ENCODE data around the gene PDZD2. TPM values are rescaled to one million over a fixed set of nuclear protein-coding genes. Genes with fewer than 3 reads are reported as not detected.

Gene PDZD2
- total and polyA plus RNA-seq, 3 donors from 2014 or later: 47.3 to 89.1 (median 83.9) TPM

DNA sequence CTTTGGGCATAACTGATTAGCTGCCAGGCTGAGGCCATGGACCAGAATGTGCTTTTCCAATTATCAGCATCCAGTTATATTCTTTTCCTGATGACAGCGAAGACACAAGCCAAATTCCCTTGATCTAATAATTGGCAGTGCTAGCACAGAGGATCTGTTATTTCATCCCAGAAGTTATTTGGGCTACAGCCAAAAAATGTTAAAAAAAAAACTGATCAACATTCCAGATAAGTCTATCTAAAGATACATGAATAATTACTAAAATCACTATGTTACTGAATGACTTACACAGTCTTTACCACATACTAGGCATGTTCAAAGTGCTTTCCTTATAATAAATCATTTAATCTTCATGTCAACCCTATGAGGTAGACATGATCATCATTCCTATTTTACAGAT, 13.5 kb upstream of the PDZD2 start:
- TF ChIP-seq POLR2A (IDR thresholded peaks at IDR 0.05): no peak
- TF ChIP-seq, protein P1, sequence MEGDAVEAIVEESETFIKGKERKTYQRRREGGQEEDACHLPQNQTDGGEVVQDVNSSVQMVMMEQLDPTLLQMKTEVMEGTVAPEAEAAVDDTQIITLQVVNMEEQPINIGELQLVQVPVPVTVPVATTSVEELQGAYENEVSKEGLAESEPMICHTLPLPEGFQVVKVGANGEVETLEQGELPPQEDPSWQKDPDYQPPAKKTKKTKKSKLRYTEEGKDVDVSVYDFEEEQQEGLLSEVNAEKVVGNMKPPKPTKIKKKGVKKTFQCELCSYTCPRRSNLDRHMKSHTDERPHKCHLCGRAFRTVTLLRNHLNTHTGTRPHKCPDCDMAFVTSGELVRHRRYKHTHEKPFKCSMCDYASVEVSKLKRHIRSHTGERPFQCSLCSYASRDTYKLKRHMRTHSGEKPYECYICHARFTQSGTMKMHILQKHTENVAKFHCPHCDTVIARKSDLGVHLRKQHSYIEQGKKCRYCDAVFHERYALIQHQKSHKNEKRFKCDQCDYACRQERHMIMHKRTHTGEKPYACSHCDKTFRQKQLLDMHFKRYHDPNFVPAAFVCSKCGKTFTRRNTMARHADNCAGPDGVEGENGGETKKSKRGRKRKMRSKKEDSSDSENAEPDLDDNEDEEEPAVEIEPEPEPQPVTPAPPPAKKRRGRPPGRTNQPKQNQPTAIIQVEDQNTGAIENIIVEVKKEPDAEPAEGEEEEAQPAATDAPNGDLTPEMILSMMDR (IDR thresholded peaks at IDR 0.05): no peak
- Histone ChIP-seq H3K4me3 (no peak overlapping the region), H3K36me3 (ENCODE audit: low read depth, missing control alignments) (no peaks in the 10 kb centered on the region), H3K27ac (no peak overlapping the region), H3K9me3 (no peaks in the 10 kb centered on the region), H3K27me3 (no peaks in the 10 kb centered on the region), H3K4me1 (no peaks in the 10 kb centered on the region)
- no peak for DNase-seq
- WGBS, 2 donors: 86 to 90% methylated on average over 1 of the region's 1 CpG
- intact Hi-C loops (cut with DNase I; ENCODE audit: low total_unique reads): no loop called here

DNA sequence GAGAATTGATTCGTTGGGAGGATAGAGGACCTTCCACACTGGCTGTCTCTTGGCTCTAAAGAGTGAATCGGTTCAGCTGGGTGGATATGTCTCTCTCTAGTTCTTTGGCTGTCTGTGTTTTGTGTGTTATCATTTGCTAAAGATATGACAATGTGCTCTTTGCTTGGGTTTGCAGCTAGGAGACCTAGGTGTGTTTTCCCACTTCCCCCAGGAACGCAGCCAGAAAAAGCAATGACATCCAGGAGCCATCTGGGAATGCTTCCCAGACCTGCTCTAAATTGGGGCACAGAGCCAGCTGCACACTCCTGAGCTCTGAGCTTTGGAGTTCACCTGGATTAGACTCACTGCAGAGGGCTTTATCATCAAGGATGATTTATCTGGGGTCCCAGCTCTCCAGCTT, 12.8 kb upstream of the PDZD2 start:
- TF ChIP-seq POLR2A (IDR thresholded peaks at IDR 0.05): no peak
- TF ChIP-seq, protein P1 (IDR thresholded peaks at IDR 0.05): no peak
- Histone ChIP-seq H3K36me3 (ENCODE audit: low read depth, missing control alignments) (no peaks in the 10 kb centered on the region), H3K27ac (no peak overlapping the region), H3K4me1 (no peaks in the 10 kb centered on the region), H3K4me3 (no peak overlapping the region), H3K27me3 (no peaks in the 10 kb centered on the region), H3K9me3 (no peaks in the 10 kb centered on the region)
- 68 to 83% methylated on average over 3 of the region's 3 CpGs for WGBS, 2 donors
- no peak for DNase-seq
- intact Hi-C loops (cut with DNase I; ENCODE audit: low total_unique reads): no loop called here

DNA sequence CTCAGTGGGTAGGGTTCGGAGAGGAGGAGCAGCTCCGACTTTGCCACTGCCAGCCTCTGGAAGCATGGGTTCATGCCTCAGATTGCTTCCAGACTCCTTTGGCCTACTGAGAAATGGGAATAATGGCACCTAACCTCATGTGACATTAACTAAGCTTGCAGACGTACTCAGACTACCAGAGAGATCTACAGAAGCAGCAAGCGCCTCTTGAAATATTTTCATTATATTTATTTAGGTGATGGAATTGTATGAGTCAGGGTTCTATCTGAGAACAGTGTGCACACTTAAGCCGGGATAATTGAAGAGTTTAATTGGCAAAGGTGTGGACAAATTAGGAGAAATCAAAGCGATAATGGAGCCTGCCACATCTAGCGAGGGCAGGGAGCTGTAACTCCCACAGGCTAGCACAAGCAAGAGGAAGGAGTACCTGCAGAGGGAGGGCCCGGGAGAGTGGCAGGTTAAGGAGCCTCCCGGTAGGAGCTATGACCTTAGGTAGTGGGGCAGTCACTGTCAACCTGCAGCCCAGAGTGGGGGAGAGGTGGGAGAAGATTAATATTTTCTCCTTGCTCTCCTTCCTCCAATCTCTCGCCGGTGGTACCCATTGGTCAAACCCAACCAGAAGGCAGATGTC, 12.2 kb upstream of the PDZD2 start:
- H3K9me3 ChIP-seq: no peaks in the 10 kb centered on the region
- TF ChIP-seq, protein P1 (IDR thresholded peaks at IDR 0.05): no peak
- TF ChIP-seq POLR2A (IDR thresholded peaks at IDR 0.05): no peak
- no peaks in the 10 kb centered on the region for H3K36me3 ChIP-seq (ENCODE audit: low read depth, missing control alignments)
- no peak overlapping the region for H3K27ac ChIP-seq
- WGBS, 2 donors: 85% methylated on average over 11 of the region's 11 CpGs
- H3K27me3 ChIP-seq: no peaks in the 10 kb centered on the region
- no peaks in the 10 kb centered on the region for H3K4me1 ChIP-seq
- no peak for DNase-seq
- intact Hi-C loops (cut with DNase I; ENCODE audit: low total_unique reads): no loop called here
- no peak overlapping the region for H3K4me3 ChIP-seq

DNA sequence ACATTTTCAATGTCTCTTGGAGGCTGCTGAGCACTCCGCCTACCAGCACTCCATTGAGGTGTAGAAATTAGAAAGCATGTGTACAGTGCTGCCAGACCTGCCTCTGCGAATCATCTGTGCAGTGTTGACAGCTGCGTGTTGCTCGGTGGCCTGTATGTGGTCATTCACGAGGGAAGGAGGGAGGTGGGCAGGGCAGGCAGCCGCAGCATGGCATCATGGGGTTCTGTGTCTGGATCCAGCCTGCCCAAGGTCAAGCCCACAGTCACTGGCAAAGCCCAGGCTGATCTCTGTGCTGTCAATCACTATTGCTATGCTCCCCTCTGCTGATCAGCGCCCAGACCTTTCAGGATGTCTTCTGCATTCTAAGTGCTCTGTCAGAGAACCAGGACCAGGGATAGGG, 8.0 kb upstream of the PDZD2 start:
- no peak for DNase-seq
- Histone ChIP-seq H3K9me3 (no peaks in the 10 kb centered on the region), H3K4me3 (no peak overlapping the region), H3K36me3 (ENCODE audit: low read depth, missing control alignments) (no peaks in the 10 kb centered on the region), H3K27me3 (no peaks in the 10 kb centered on the region), H3K4me1 (no peaks in the 10 kb centered on the region), H3K27ac (no peak overlapping the region)
- 82 to 91% methylated on average over 7 of the region's 7 CpGs for WGBS, 2 donors
- TF ChIP-seq POLR2A (IDR thresholded peaks at IDR 0.05): no peak
- TF ChIP-seq, protein P1 (IDR thresholded peaks at IDR 0.05): no peak
- intact Hi-C loops (cut with DNase I; ENCODE audit: low total_unique reads): no loop called here

DNA sequence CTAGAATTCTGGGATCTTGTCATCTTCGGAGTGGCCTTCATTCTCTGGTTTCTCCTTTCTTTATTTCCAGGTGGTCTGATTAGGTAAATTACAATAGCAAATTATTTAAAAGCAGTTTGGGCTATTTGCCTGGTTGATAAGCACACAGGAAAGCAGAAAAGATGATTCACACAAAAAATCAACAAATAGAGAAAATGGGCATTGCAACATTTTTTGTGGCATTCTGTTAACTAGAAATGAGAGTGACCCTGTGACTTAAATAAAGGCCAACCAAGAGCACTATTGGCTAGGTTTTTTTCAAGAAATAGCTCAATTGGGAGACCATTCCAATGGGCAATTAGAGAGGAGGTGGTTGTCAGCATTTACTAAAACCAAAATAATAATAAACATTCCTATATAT, 6.5 kb upstream of the PDZD2 start:
- H3K36me3 ChIP-seq (ENCODE audit: low read depth, missing control alignments): no peaks in the 10 kb centered on the region
- H3K27ac ChIP-seq: no peak overlapping the region
- intact Hi-C loops (cut with DNase I; ENCODE audit: low total_unique reads): no loop called here
- 86 to 91% methylated on average over 1 of the region's 1 CpG for WGBS, 2 donors
- TF ChIP-seq, protein P1 (IDR thresholded peaks at IDR 0.05): no peak
- TF ChIP-seq POLR2A (IDR thresholded peaks at IDR 0.05): no peak
- H3K4me1 ChIP-seq: no peaks in the 10 kb centered on the region
- H3K9me3 ChIP-seq: no peaks in the 10 kb centered on the region
- H3K27me3 ChIP-seq: no peaks in the 10 kb centered on the region
- DNase-seq: no peak
- no peak overlapping the region for H3K4me3 ChIP-seq

All from testis (tissue), 3 donors.